HepG2 (cell line): ENCODE results near the gene KCNE2. TPM values are rescaled to one million over a fixed set of nuclear protein-coding genes. Genes with fewer than 3 reads are reported as not detected.

ENCODE experiments used
- ASH2L ChIP-seq: fragments of 300-600, 200-600 bp; sonication (generic); IDR thresholded peaks from 2 replicates; pipeline ENCODE4 v1.7.0; 2017; ENCODE audit warnings: low read depth, mild to moderate bottlenecking, moderate library complexity, mixed read lengths, low read length; ENCODE audit not compliant: insufficient read length
- ATAD3A ChIP-seq: sonication (generic); formaldehyde crosslinking; IDR thresholded peaks from 2 replicates; pipeline ENCODE4 v1.4.0; 2020; ENCODE audit warnings: missing genetic modification reagents
- ATF6 ChIP-seq: sonication (generic); formaldehyde crosslinking; conservative IDR thresholded peaks from 2 replicates; pipeline ENCODE4 v1.4.0; 2020; ENCODE audit warnings: missing genetic modification reagents
- CBX2 ChIP-seq, 2 experiments: fragments of 200-600 bp in 1 of 2; sonication (generic); formaldehyde crosslinking in 1 of 2; IDR thresholded peaks; 2 replicates each; pipeline versions ENCODE4 v1.7.0 to v1.8.1; 2018 to 2022; ENCODE audit warnings: low read depth in 2 of 2, low read length in 1 of 2, mild to moderate bottlenecking in 1 of 2, missing genetic modification reagents in 1 of 2
- CSRNP1 ChIP-seq: sonication (generic); formaldehyde crosslinking; IDR thresholded peaks from 2 replicates; pipeline ENCODE4 v1.8.1; 2023; ENCODE audit warnings: mild to moderate bottlenecking, missing genetic modification reagents
- ELF3 ChIP-seq: IDR thresholded peaks from 2 replicates; pipeline ENCODE4 v1.6.1; 2016; ENCODE audit warnings: missing genetic modification reagents, missing compliant biosample characterization
- FOXK2 ChIP-seq: fragments of 450-650 bp; IDR thresholded peaks from 2 replicates; pipeline ENCODE4 v1.6.1; 2016
- GATAD1 ChIP-seq: IDR thresholded peaks from 2 replicates; pipeline ENCODE4 v1.6.1; 2016; ENCODE audit warnings: missing genetic modification reagents, missing compliant biosample characterization
- GMEB2 ChIP-seq: IDR thresholded peaks from 2 replicates; pipeline ENCODE4 v1.6.1; 2016; ENCODE audit warnings: missing biosample characterization, missing genetic modification reagents, low read depth
- HMG20B ChIP-seq: conservative IDR thresholded peaks from 2 replicates; pipeline ENCODE4 v1.6.1; 2016; ENCODE audit warnings: missing genetic modification reagents, missing compliant biosample characterization
- IRF1 ChIP-seq: sonication (generic); formaldehyde crosslinking; IDR thresholded peaks from 2 replicates; pipeline ENCODE4 v1.4.0; 2020; ENCODE audit warnings: low read depth, mild to moderate bottlenecking, missing genetic modification reagents
- NR1H2 ChIP-seq: sonication (generic); formaldehyde crosslinking; IDR thresholded peaks from 2 replicates; pipeline ENCODE4 v1.8.1; 2022; ENCODE audit warnings: low read depth, missing genetic modification reagents, borderline replicate concordance
- PRDM4 ChIP-seq: sonication (generic); formaldehyde crosslinking; IDR thresholded peaks from 2 replicates; pipeline ENCODE4 v1.9.0; 2021; ENCODE audit warnings: missing genetic modification reagents, borderline replicate concordance
- RNF2 ChIP-seq: fragments of 450-650 bp; conservative IDR thresholded peaks from 2 replicates; pipeline ENCODE4 v1.6.1; 2016; ENCODE audit warnings: low read depth
- SIN3A ChIP-seq: IDR thresholded peaks from 2 replicates; pipeline ENCODE4 v1.6.1; 2011; ENCODE audit warnings: low read depth, mild to moderate bottlenecking, control low read depth, low read length, borderline replicate concordance
- SP1 ChIP-seq, 2 experiments: fragments of 450-650 bp in 1 of 2; sonication (generic) in 1 of 2; formaldehyde crosslinking in 1 of 2; IDR thresholded peaks; 2 replicates each; pipeline versions ENCODE4 v1.4.0 to v1.6.1; 2016 to 2020; ENCODE audit warnings: missing genetic modification reagents in 1 of 2
- TBX2 ChIP-seq: sonication (generic); formaldehyde crosslinking; IDR thresholded peaks from 2 replicates; pipeline ENCODE4 v1.5.0; 2020; ENCODE audit warnings: missing genetic modification reagents, mild to moderate bottlenecking, borderline replicate concordance
- ZFX ChIP-seq: sonication (generic); formaldehyde crosslinking; IDR thresholded peaks from 2 replicates; pipeline ENCODE4 v1.4.0; 2020; ENCODE audit warnings: mild to moderate bottlenecking, low read depth, missing genetic modification reagents, moderate library complexity
- ZNF546 ChIP-seq: sonication (generic); formaldehyde crosslinking; conservative IDR thresholded peaks from 2 replicates; pipeline ENCODE4 v1.8.1; 2023; ENCODE audit warnings: mild to moderate bottlenecking, missing genetic modification reagents
- polyA plus RNA-seq, 8 experiments: library from polyadenylated mRNA; depleted of rRNA in 3 of 8; stranded (reverse) in 7 of 8; unstranded in 1 of 8; fragments of >200 nt; fragmentation: Illumina TruSeq in 4 of 8; extraction: Trizol in 4 of 8; gene quantifications; 2 replicates each; pipeline versions ENCODE4 v1.2.1 to v1.2.3, GENCODE V29; 2011 to 2016; ENCODE audit warnings: low read depth in 4 of 8, missing spikeins in 1 of 8, mixed read lengths in 1 of 8; ENCODE audit not compliant: insufficient read depth in 1 of 8
- total RNA-seq, 5 experiments: library from RNA; depleted of rRNA; stranded (reverse); fragments of >200 nt; fragmentation: Illumina TruSeq; extraction: Trizol; gene quantifications; 2 replicates each; pipeline ENCODE4 v1.2.3, GENCODE V29; 2016; ENCODE audit warnings: low read depth in 1 of 5

Gene KCNE2
- total and polyA plus RNA-seq, 2 of the 13 experiments (the other 11 are each of a cell fraction or from before 2014, with no cell fraction given): not detected

- no peak for TF ChIP-seq ATF6 (CRISPR knock-in tag)
- no peak for TF ChIP-seq FOXK2
- TF ChIP-seq ELF3 (CRISPR knock-in tag): peak; percentile 55
- peak; percentile 57; the same call in 1 of the 2 replicates for TF ChIP-seq TBX2 (CRISPR knock-in tag)
- no peak for TF ChIP-seq PRDM4 (CRISPR knock-in tag)
- TF ChIP-seq GMEB2 (CRISPR knock-in tag): no peak
- TF ChIP-seq HMG20B (CRISPR knock-in tag): 0 out of 2 replicates have a peak, but pooled peaks have one; percentile 49
- TF ChIP-seq SP1 (IDR thresholded peaks at IDR 0.05): no peak
- no peak for TF ChIP-seq SP1 (CRISPR knock-in tag; IDR thresholded peaks at IDR 0.05)
- TF ChIP-seq CSRNP1 (CRISPR knock-in tag): no peak
- peak; percentile 58; the same call in 1 of the 2 replicates for TF ChIP-seq NR1H2 (CRISPR knock-in tag)
- no peak for TF ChIP-seq ZNF546 (CRISPR knock-in tag)
- no peak for TF ChIP-seq IRF1
- TF ChIP-seq RNF2: no peak
- no peak; the same call in 1 of the 2 replicates for TF ChIP-seq GATAD1 (CRISPR knock-in tag)
- no peak for TF ChIP-seq ATAD3A (CRISPR knock-in tag)
- TF ChIP-seq ZFX (CRISPR knock-in tag): peak; percentile 62; the same call in 1 of the 2 replicates
- TF ChIP-seq CBX2 (IDR thresholded peaks at IDR 0.05; ENCODE audit: low read depth, low read length): no peak
- 0 out of 2 replicates have a peak, but pooled peaks have one; percentile 46 for TF ChIP-seq CBX2 (CRISPR knock-in tag; IDR thresholded peaks at IDR 0.05; ENCODE audit: low read depth)
- TF ChIP-seq ASH2L: no peak
- no peak for TF ChIP-seq SIN3A
Measured at GRCh38 chr21:34372321-34372720, 8.5 kb downstream of the KCNE2 start (continued).
